ENCODE data around the gene SDHB. TPM values are rescaled to one million over a fixed set of nuclear protein-coding genes. Genes with fewer than 3 reads are reported as not detected.

The SDHB gene
- total and polyA plus RNA-seq, 4 donors = 55.1 to 130 (median 71.7) TPM

- ATAC-seq (ENCODE audit: low FRiP score) (peak; percentile 79), DNase-seq (peak; percentile 62 to 79)
- WGBS, 2 donors = 35 to 37% methylated on average over 12 of the region's 12 CpGs
- peaks cover 0 to 1% of the 10 kb centered on the region in 2 donors for H3K27me3 ChIP-seq (ENCODE audit: control insufficient read depth in 1 of 2, insufficient read depth in 2 of 2, low read length in 1 of 2)
- H3K36me3 ChIP-seq (ENCODE audit: control insufficient read depth in 1 of 2, insufficient read depth in 2 of 2, low read length in 1 of 2) = no peaks in the 10 kb centered on the region
- intact Hi-C loops (cut with DNase I) = loop anchor here in 1 of 2 donors (5.0 kb wide), 1 partner anchor 178 kb away; no protein-coding TSS in a partner anchor
- H3K27ac ChIP-seq (ENCODE audit: low read depth in 1 of 2, low read length in 2 of 2) = no peak overlapping the region
- no peaks in the 10 kb centered on the region for H3K4me1 ChIP-seq (ENCODE audit: control insufficient read depth in 1 of 2, insufficient read depth in 2 of 2, low read length in 2 of 2)
- H3K9me3 ChIP-seq (ENCODE audit: control insufficient read depth, low read length) = no peaks in the 10 kb centered on the region
- no peak overlapping the region for H3K4me3 ChIP-seq (ENCODE audit: low read length in 2 of 2)
These were observed 5.8 kb upstream of the SDHB start for GRCh38 chr1:17059391-17060305.

GRCh38 chr1:17056551-17056950 lies 2.7 kb upstream of the SDHB start:
- Histone ChIP-seq H3K27ac (ENCODE audit: low read depth in 1 of 2, low read length in 2 of 2) (no peak overlapping the region), H3K9me3 (ENCODE audit: control insufficient read depth, low read length) (no peaks in the 10 kb centered on the region), H3K4me1 (ENCODE audit: control insufficient read depth in 1 of 2, insufficient read depth in 2 of 2, low read length in 2 of 2) (peaks cover 0 to 10% of the 10 kb centered on the region in 2 donors), H3K27me3 (ENCODE audit: control insufficient read depth in 1 of 2, insufficient read depth in 2 of 2, low read length in 1 of 2) (no peaks in the 10 kb centered on the region), H3K4me3 (ENCODE audit: low read length in 2 of 2) (no peak overlapping the region), H3K36me3 (ENCODE audit: control insufficient read depth in 1 of 2, insufficient read depth in 2 of 2, low read length in 1 of 2) (no peaks in the 10 kb centered on the region)
- intact Hi-C loops (cut with DNase I) = loop anchor here in 1 of 2 donors (5.0 kb wide), 1 partner anchor 181 kb away; no protein-coding TSS in a partner anchor
- no peak for ATAC-seq (ENCODE audit: low FRiP score)
- WGBS, 2 donors = 60 to 63% methylated on average over 4 of the region's 4 CpGs
- peak in 1 of 2 donors; percentile 23 for DNase-seq

- 92% methylated on average over 7 of the region's 7 CpGs for WGBS, 2 donors
- Histone ChIP-seq H3K9me3 (ENCODE audit: control insufficient read depth, low read length) (no peaks in the 10 kb centered on the region), H3K4me3 (ENCODE audit: low read length in 2 of 2) (no peak overlapping the region), H3K4me1 (ENCODE audit: control insufficient read depth in 1 of 2, insufficient read depth in 2 of 2, low read length in 2 of 2) (peaks cover 0 to 10% of the 10 kb centered on the region in 2 donors), H3K27ac (ENCODE audit: low read depth in 1 of 2, low read length in 2 of 2) (no peak overlapping the region), H3K27me3 (ENCODE audit: control insufficient read depth in 1 of 2, insufficient read depth in 2 of 2, low read length in 1 of 2) (no peaks in the 10 kb centered on the region), H3K36me3 (ENCODE audit: control insufficient read depth in 1 of 2, insufficient read depth in 2 of 2, low read length in 1 of 2) (no peaks in the 10 kb centered on the region)
- ATAC-seq (ENCODE audit: low FRiP score) (no peak), DNase-seq (peak in 1 of 2 donors; percentile 17)
- intact Hi-C loops (cut with DNase I) = loop anchor here in 1 of 2 donors (5.0 kb wide), 1 partner anchor 182 kb away; no protein-coding TSS in a partner anchor
These were observed 2.0 kb upstream of the SDHB start for GRCh38 chr1:17055801-17056200.

GRCh38 chr1:17053086-17053684 lies 647 bp downstream of the SDHB start:
- Histone ChIP-seq H3K9me3 (ENCODE audit: control insufficient read depth, low read length) (no peaks in the 10 kb centered on the region), H3K27me3 (ENCODE audit: control insufficient read depth in 1 of 2, insufficient read depth in 2 of 2, low read length in 1 of 2) (no peaks in the 10 kb centered on the region), H3K4me1 (ENCODE audit: control insufficient read depth in 1 of 2, insufficient read depth in 2 of 2, low read length in 2 of 2) (peaks cover 0 to 10% of the 10 kb centered on the region in 2 donors), H3K27ac (ENCODE audit: low read depth in 1 of 2, low read length in 2 of 2) (peak overlapping the region in 1 of 2 donors; percentile 64), H3K4me3 (ENCODE audit: low read length in 2 of 2) (peak overlapping the region; percentile 28 to 43), H3K36me3 (ENCODE audit: control insufficient read depth in 1 of 2, insufficient read depth in 2 of 2, low read length in 1 of 2) (no peaks in the 10 kb centered on the region)
- no peak for ATAC-seq (ENCODE audit: low FRiP score)
- DNase-seq = peak in 1 of 2 donors; percentile 46
- intact Hi-C loops (cut with DNase I) = loop anchor here in 1 of 2 donors (2.0 kb wide), 1 partner anchor 40 kb away; no protein-coding TSS in a partner anchor
- WGBS, 2 donors = 5% methylated on average over 12 of the region's 12 CpGs

GRCh38 chr1:17052641-17053040 lies 1.2 kb downstream of the SDHB start:
- Histone ChIP-seq H3K27me3 (ENCODE audit: control insufficient read depth in 1 of 2, insufficient read depth in 2 of 2, low read length in 1 of 2) (no peaks in the 10 kb centered on the region), H3K36me3 (ENCODE audit: control insufficient read depth in 1 of 2, insufficient read depth in 2 of 2, low read length in 1 of 2) (no peaks in the 10 kb centered on the region), H3K9me3 (ENCODE audit: control insufficient read depth, low read length) (no peaks in the 10 kb centered on the region), H3K4me3 (ENCODE audit: low read length in 2 of 2) (peak overlapping the region in 1 of 2 donors; percentile 43), H3K4me1 (ENCODE audit: control insufficient read depth in 1 of 2, insufficient read depth in 2 of 2, low read length in 2 of 2) (peaks cover 0 to 10% of the 10 kb centered on the region in 2 donors), H3K27ac (ENCODE audit: low read depth in 1 of 2, low read length in 2 of 2) (no peak overlapping the region)
- intact Hi-C loops (cut with DNase I) = loop anchor here in 1 of 2 donors (2.0 kb wide), 1 partner anchor 40 kb away; no protein-coding TSS in a partner anchor
- no peak for ATAC-seq (ENCODE audit: low FRiP score)
- no peak for DNase-seq

GRCh38 chr1:17052038-17052437 lies 1.8 kb downstream of the SDHB start:
- H3K4me1 ChIP-seq (ENCODE audit: control insufficient read depth in 1 of 2, insufficient read depth in 2 of 2, low read length in 2 of 2) = peaks cover 0 to 10% of the 10 kb centered on the region in 2 donors
- H3K27ac ChIP-seq (ENCODE audit: low read depth in 1 of 2, low read length in 2 of 2) = no peak overlapping the region
- WGBS, 2 donors = 80% methylated on average over 1 of the region's 1 CpG

GRCh38 chr1:17047924-17048323 lies 5.9 kb downstream of the SDHB start:
- intact Hi-C loops (cut with DNase I) = loop anchor here in 1 of 2 donors (2.0 kb wide), 1 partner anchor 97 kb away; no protein-coding TSS in a partner anchor
- peaks cover 0 to 6% of the 10 kb centered on the region in 2 donors for H3K4me1 ChIP-seq (ENCODE audit: control insufficient read depth in 1 of 2, insufficient read depth in 2 of 2, low read length in 2 of 2)
- ATAC-seq (ENCODE audit: low FRiP score) = no peak

More at GRCh38 chr1:17052038-17052437, 1.8 kb downstream of the SDHB start:
- Histone ChIP-seq H3K27me3 (ENCODE audit: control insufficient read depth in 1 of 2, insufficient read depth in 2 of 2, low read length in 1 of 2) (no peaks in the 10 kb centered on the region), H3K9me3 (ENCODE audit: control insufficient read depth, low read length) (no peaks in the 10 kb centered on the region), H3K4me3 (ENCODE audit: low read length in 2 of 2) (no peak overlapping the region), H3K36me3 (ENCODE audit: control insufficient read depth in 1 of 2, insufficient read depth in 2 of 2, low read length in 1 of 2) (no peaks in the 10 kb centered on the region)
- DNase-seq = no peak
- intact Hi-C loops (cut with DNase I) = loop anchor here in 1 of 2 donors (2.0 kb wide), 1 partner anchor 39 kb away; no protein-coding TSS in a partner anchor
- ATAC-seq (ENCODE audit: low FRiP score) = no peak

GRCh38 chr1:17046334-17046657 lies 7.5 kb downstream of the SDHB start:
- Histone ChIP-seq H3K27ac (ENCODE audit: low read depth in 1 of 2, low read length in 2 of 2) (no peak overlapping the region), H3K9me3 (ENCODE audit: control insufficient read depth, low read length) (no peaks in the 10 kb centered on the region), H3K4me3 (ENCODE audit: low read length in 2 of 2) (no peak overlapping the region), H3K27me3 (ENCODE audit: control insufficient read depth in 1 of 2, insufficient read depth in 2 of 2, low read length in 1 of 2) (no peaks in the 10 kb centered on the region), H3K4me1 (ENCODE audit: control insufficient read depth in 1 of 2, insufficient read depth in 2 of 2, low read length in 2 of 2) (no peaks in the 10 kb centered on the region), H3K36me3 (ENCODE audit: control insufficient read depth in 1 of 2, insufficient read depth in 2 of 2, low read length in 1 of 2) (peaks cover 0 to 3% of the 10 kb centered on the region in 2 donors)
- ATAC-seq (ENCODE audit: low FRiP score) = no peak
- WGBS, 2 donors = 51 to 54% methylated on average over 3 of the region's 3 CpGs
- no peak for DNase-seq
- intact Hi-C loops (cut with DNase I) = loop anchor here (1.0 to 2.0 kb wide), 2 partner anchors 95 kb away; no protein-coding TSS in a partner anchor

More at GRCh38 chr1:17047924-17048323, 5.9 kb downstream of the SDHB start:
- H3K36me3 ChIP-seq (ENCODE audit: control insufficient read depth in 1 of 2, insufficient read depth in 2 of 2, low read length in 1 of 2) = peaks cover 0 to 3% of the 10 kb centered on the region in 2 donors
- no peak overlapping the region for H3K27ac ChIP-seq (ENCODE audit: low read depth in 1 of 2, low read length in 2 of 2)
- DNase-seq = no peak
- no peak overlapping the region for H3K4me3 ChIP-seq (ENCODE audit: low read length in 2 of 2)
- H3K9me3 ChIP-seq (ENCODE audit: control insufficient read depth, low read length) = no peaks in the 10 kb centered on the region
- 74 to 81% methylated on average over 5 of the region's 5 CpGs for WGBS, 2 donors
- no peaks in the 10 kb centered on the region for H3K27me3 ChIP-seq (ENCODE audit: control insufficient read depth in 1 of 2, insufficient read depth in 2 of 2, low read length in 1 of 2)
